Nucleus accumbens (tissue), 56 donors: ENCODE results near the gene DNLZ.

Source experiments
- DNase-seq, 56 donors: peaks; one replicate each; lab custom pipeline; 2025; lab: John Stamatoyannopoulos, UW

Gene DNLZ

DNA sequence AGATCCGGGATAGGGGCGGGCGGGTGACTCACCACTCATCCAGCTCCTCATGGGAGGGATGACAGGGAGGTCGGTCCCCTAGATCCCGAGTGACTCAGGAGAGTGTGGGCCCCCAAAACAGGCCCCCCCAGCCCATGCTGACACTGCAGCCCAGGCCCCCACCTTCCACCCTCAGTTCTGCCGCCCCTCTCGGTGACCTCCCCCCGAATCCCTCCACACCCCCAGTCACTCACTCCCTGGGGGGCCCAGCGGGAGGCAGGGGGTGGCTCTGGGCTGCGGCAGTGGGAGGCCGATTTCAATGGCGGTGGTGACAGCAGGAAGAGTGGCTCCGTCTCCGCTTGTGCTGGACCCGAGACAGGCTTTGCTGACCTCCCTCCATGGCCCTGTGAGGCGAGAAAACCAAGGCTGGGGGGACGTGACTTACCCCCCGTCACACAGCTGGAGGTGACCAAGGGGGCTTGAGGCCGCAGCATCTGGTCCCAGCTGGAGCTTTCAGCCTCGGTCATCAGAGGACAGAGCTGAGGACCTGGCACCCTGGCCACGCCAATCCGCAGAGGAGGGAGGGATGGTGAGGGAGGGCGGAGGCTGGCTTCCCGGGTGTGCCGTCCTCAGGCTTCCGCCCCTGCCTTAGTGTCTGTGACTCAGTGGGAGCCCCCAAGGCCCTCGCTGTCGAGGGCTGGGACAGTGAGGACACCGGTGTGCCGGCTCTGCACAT lies 27.2 kb downstream of the DNLZ start:
- no peak for DNase-seq

DNA sequence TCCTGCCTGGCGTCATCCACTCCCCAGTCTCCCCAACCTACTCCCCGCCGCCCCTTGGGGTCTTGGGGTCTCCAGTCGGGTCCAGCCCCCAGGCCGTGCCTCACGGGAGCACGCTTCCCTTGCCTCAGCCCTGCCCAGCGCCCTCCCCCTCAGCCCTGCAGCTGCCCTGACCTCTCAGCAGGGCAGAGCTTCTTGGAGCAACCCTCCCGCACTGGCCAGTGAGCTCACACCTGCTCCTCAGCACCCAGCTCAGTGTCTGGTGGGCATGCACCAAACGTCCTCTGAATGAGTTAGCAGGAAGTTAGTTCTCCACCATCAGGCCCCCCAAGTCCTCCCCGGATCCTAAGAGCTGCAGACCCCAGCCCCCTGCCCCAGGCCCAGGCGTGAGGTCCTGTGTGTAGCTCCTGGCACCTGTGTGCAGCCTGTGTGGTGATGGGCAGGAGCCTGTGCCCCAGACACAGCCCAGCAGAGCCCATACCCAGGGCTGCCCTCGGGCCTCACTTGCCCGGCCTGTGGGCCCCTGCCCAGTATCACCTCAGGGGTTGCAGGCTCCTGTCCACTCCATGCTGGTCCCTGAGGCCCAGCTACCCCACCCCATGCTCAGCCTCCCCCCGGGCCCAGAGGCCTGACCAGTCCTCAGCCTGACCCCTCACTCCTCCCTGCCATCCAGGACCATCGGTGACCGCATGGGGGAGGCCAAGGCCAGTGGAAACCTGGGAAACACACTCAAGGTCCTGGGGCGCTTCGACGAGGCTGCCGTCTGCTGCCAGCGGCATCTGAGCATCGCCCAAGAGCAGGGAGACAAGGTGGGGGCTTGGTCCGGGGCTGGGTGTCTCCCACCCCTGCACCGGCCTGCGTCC lies 28.0 kb downstream of the DNLZ start:
- no peak for DNase-seq

- no peak for DNase-seq
These were observed 29.0 kb downstream of the DNLZ start for GRCh38 chr9:136334541-136334940.

- DNase-seq, result no peak
These were observed 30.1 kb downstream of the DNLZ start for GRCh38 chr9:136333486-136333885.

GRCh38 chr9:136333045-136333444 lies 30.5 kb downstream of the DNLZ start:
- DNase-seq, result no peak

DNA sequence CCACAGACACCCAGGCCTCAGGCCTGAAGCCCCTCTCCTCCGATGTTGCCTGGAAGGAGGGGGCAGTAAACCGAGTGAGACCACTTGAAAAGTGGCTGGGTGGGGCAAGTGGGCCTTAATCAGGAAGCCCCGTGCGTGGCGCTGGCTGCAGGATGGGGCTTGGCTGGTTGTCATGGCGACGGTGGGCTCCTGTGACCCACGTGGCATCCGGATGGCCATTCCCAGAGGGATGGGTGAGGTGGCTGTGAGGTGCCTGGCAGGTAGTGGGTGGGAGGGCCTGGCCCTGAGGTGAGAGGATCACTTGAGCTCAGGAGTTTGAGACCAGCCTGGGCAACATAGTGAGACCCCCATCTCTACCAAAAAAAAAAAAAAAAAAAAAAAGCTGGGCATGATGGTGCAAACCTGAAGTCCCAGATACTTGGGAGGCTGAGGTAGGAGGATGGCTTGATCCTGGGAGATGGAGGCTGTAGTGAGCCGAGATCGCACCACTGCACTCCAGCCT lies 31.0 kb downstream of the DNLZ start:
- DNase-seq, result no peak

- DNase-seq, result no peak
These were observed 31.7 kb downstream of the DNLZ start for GRCh38 chr9:136331556-136332481.

GRCh38 chr9:136331030-136331429 lies 32.5 kb downstream of the DNLZ start:
- no peak for DNase-seq

- no peak for DNase-seq
These were observed 33.0 kb downstream of the DNLZ start for GRCh38 chr9:136330406-136330990.

- no peak for DNase-seq
These were observed 33.7 kb downstream of the DNLZ start for GRCh38 chr9:136329636-136330405.

- DNase-seq, result no peak
These were observed 34.3 kb downstream of the DNLZ start for GRCh38 chr9:136329211-136329627.

- DNase-seq, result peak in 30 of 56 donors; percentile 11 to 65 (median 34)
These were observed 34.9 kb downstream of the DNLZ start for GRCh38 chr9:136328622-136329041.

GRCh38 chr9:136328011-136328621 lies 35.4 kb downstream of the DNLZ start:
- DNase-seq, result peak in 2 of 56 donors; percentile 15 to 74

GRCh38 chr9:136327304-136327974 lies 36.1 kb downstream of the DNLZ start, which contains the start of gene GPSM1:
Gene GPSM1 (plus strand): TSS chr9:136327539. CDS start chr9:136327696, 157 bp downstream.
- DNase-seq, result peak in 33 of 56 donors; percentile 17 to 79 (median 39)

DNA sequence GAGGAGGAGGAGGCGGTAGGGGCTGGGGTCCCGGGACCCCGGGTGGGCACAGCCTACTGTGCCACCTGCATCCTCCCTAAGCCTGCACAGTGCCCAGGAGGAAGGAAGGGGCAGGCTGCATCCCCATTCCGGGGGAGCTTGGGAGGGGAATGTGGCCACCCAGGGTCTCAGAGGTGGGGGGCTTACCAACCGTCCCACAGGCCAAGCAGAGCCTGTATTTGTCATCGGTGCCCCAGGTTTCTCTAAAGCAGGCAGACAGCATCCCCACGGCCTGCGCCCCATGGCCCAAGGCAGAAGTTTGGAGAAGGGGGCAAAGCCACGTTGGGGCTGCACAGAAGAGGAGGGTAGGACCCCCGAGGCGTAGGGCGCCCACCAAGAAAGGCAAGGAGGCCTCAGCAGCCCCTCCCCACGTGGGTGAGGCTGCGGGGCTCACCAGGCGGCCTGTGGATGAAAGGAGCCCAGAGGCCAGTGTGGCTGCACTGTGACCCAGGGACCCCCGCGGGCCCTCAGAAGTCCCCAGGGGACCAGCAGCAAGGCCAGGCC lies 36.7 kb downstream of the DNLZ start:
- peak in 1 of 56 donors; percentile 60 for DNase-seq

DNA sequence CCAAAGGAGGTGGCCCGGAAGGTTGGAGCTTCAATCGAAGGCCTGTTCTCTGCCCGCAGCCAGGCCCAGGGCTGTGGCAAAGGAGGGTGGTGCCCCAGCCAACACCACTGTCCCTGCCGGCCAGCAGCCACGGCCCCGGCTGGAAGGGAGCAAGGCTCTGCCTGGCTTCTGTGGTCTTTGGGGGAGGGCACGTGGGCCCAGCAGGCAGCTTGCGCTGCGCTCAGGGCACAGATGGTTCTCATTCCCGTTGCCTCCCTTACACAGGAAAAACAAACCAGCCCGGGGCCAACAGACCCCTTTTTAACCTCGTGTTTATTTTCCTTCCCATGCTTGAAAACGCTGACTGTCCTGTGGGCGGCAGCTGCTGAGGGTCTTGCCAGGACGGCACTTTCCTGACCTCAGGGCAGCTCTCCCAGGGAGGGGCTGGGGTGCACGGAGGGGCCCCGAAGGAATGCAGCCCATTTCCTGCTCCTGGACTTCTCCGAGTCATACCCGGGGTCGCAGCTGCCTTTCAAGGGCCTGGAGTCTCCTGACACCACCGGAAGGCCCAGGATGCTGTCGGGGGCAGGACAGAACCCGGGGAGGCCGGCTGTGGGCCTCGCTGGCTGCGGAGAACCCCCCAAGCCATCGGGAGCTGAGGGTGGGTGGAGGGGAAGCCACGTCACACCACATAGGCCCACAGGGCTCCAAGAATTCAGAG lies 37.3 kb downstream of the DNLZ start:
- DNase-seq, result peak in 14 of 56 donors; percentile 6 to 56 (median 24)

GRCh38 chr9:136325358-136325757 lies 38.2 kb downstream of the DNLZ start:
- no peak for DNase-seq
